HG03575 (cell line): ENCODE data around the gene SLC5A2.
A peak's percentile ranks its signal among the peaks of the same experiment; 100 is the strongest.

ENCODE experiments used
- ATAC-seq: cut with Tn5 transposase; IDR thresholded peaks from one replicate; pipeline ENCODE4 v1.9.1; 2021; ENCODE audit not compliant: unreplicated experiment, insufficient number of reproducible peaks, low FRiP score; ENCODE audit errors: extremely low read depth

The SLC5A2 gene

DNA sequence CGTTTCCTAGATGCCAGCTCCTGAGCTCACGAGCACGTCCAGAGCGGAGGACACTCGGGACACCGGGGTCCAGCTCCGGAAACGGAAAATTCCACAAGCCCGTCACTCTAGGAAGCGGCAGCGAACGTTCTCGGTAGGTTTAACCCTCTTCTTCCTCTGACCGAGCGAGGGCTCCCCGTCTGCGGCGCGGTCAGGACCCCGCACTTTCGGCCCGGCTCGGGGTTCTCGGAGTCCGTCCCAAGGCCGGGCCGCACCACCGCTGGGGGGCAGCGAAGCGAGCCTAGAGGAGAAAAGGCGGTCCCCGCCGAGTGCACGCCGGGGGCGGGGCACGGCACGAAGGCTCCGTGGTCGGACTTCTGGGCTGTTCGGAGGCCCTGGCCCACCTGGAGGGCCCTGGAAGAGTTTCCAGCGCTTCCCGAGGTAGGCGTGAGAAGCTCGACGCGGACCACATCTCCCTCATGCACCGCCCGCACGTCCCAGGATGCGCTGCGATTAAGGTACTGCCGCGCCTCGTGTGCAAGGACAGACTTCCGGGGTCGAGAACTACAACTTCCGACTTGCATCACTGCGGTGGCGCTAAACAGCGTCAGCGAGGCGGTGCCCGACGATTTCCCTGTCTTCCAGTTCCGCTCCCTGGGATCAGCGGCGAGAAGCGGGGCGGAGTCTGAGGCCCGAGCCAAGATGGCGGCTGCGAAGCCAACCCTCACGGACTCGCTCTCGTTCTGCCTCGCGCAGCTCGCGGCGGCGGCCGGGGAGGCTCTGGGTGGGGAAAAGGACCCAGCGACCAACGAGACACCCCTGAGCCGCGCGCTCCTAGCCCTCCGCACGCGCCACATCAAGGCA, 23.9 kb upstream of the SLC5A2 start, which contains the start of gene ARMC5:
Gene ARMC5 (plus strand): TSS at position 658 of the 843 bp plus-strand sequence. CDS start 24 bp downstream, at position 682.
- peak; percentile 45 for ATAC-seq

DNA sequence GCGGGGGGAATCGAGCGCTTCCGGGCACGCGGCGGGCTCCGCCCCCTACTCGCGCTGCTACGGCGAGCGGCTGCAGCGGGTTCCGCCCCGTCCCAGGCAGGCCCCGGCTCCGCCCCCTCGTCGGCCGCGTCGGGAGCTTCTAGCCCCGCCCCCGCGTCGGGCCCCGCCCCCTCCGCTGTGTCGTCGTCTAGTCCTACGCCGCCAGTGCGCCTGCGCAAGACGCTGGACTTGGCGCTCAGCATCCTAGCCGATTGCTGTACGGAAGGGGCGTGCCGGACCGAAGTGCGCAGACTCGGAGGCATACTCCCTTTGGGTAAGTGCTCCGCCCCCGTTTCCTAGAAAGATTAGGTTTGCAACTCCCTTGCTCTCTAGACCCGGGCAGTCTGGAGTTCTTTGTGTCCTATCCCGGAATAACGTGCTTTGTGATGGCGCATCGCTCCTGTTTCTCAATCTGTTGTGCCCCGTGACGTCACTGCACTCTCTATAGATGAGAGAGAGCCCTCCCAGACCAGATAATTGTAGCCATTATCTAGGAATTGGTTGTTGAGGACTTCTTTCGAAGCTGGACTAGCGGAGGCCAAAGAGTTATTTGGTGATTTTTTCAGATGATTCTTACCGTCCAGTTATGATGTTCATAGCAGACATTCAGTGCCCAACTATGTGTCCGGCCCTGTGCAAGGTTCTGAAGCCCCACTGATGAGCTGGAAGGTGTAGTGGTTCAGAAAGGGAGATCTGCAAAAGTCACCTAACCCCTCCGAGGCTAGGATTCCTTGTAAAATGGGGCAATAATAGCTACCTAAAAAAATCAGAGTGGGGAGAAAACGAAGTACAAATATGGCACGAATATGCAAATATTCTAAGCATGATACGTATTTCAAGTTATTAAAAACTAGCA, 23.0 kb upstream of the SLC5A2 start:
- peak; percentile 32 for ATAC-seq

DNA sequence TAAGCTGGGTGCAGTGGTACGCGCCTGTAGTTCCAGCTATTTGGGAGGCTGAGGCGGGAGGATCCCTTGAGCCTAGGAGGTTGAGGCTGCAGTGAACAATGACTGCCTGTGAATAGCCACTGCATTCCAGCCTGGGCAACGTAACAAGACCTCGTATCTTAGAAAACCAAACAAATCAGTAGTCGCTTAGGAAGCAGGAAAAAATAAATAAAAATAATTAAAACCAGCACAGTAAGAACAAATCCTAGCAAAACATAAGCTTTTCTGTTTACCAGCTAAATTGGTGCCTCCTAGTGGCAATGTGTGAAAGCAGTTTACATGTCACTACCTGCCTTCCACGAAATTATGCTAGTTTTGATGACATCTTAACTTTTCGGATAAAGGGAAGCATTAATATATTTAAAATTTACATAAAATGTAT, 22.3 kb upstream of the SLC5A2 start:
- ATAC-seq: no peak

DNA sequence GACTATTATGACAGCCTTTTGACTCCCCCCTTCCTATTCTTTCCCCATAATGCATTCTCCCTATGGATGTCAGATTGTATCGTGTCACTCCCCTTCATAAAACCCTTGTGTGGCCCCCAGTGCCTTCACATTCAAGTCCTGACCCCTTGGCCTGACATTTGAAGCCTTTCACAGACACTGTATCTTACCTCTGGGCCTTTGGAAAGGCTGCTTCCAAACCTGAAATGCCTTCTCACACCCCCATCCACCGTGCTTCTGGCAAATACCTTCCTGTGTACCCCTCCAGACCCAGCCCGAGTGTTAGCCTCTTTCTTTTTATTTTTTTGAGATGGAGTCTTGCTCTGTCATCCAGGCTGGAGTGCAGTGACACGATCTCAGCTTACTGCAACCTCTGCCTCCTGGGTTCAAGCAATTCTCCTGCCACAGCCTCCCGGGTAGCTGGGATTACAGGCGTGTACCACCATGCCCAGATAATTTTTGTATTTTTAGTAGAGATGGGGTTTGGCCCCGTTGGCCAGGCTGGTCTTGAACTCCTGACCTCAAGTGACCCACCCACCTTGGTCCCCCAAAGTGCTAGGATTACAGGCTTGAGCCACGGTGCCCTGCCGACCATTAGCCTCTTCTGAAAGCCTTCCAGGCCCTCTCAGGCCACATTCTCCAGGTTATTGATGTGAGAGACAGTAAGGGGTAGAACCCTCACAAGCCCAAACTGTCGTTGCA, 21.6 kb upstream of the SLC5A2 start:
- ATAC-seq: no peak

DNA sequence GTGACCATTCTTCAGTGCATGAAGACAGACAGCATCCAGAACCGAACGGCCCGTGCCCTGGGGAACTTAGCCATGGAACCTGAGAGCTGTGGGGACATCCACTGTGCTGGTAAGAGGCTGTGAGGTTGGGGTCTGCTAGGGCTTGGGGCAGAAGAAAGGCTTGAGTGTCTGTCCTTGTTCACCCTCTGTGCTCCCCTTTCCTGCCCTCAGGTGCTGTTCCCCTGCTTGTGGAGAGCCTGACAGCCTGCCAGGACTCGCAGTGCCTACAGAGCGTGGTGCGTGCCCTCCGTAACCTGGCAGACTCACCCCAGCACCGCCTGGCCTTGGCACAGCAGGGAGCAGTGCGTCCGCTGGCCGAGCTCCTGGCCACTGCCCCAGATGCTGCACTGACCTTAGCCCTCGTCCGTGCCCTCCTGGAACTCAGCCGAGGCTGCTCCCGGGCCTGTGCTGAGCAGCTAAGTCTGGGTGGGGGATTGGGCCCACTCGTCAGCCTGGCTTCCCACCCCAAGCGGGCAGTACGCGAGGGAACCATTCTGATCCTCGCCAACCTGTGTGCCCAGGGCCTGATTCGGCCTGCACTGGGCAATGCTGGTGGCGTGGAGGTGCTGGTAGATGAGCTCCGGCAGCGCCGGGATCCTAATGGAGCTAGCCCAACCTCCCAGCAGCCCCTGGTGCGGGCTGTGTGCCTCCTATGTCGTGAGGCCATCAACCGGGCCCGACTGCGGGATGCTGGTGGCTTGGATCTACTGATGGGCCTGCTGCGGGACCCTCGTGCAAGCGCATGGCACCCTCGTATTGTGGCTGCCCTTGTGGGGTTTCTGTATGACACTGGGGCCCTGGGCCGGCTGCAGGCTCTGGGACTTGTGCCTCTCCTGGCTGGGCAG, 20.8 kb upstream of the SLC5A2 start:
- ATAC-seq: no peak

DNA sequence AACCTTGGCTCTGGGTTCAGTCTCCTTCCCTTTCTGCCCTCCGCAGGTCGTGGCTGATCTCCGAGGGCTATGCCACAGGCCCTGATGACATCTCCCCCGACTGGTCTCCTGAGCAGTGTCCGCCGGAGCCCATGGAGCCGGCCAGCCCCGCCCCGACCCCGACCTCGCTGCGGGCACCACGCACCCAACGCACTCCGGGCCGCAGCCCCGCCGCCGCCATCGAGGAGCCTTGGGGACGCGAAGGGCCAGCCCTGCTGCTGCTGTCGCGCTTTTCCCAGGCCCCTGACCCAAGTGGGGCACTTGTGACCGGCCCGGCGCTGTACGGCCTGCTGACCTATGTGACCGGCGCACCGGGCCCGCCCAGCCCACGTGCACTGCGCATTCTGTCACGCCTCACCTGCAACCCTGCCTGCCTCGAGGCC, 18.6 kb upstream of the SLC5A2 start:
- ATAC-seq: no peak

DNA sequence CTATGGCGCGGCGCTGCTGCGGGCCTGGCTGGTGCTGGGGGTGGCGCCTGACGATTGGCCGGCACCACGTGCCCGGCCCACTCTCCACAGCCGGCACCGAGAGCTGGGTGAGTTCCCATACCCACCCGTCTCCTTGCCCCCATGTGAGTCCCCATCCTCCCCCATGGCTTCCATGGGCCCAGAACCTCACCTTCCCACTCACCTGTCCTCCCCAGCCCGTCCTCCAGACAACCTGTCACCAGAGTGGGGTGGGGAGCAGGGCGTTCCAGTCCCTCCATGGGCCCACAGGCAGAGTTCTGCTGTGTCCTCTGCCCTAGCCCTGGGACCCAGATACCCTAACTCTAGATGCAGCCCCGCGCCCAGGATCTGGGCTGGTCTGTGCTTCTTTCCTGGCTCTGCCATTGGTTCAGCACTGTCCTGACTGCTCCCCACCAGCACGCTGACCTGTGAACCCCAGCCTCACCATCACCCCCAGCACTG, 18.1 kb upstream of the SLC5A2 start:
- ATAC-seq: no peak

DNA sequence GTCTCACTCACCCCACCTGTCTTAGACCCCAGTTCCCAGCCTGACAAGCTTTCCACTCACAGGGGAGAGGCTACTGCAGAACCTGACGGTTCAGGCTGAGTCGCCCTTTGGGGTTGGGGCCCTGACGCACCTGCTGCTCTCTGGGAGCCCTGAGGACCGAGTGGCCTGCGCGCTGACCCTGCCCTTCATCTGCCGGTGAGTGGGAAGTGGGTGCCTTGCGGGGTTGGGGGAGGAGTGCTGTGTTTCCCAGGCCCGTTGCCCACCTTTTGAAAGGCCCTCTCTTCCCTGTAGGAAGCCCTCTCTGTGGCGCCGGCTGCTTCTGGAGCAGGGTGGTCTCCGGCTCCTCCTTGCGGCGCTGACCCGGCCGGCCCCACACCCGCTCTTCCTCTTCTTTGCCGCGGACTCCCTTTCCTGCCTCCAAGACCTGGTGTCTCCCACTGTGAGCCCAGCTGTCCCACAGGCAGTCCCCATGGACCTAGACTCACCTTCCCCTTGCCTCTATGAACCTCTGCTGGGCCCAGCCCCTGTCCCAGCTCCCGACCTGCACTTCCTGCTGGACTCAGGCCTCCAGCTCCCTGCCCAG, 17.0 kb upstream of the SLC5A2 start:
- ATAC-seq: no peak

DNA sequence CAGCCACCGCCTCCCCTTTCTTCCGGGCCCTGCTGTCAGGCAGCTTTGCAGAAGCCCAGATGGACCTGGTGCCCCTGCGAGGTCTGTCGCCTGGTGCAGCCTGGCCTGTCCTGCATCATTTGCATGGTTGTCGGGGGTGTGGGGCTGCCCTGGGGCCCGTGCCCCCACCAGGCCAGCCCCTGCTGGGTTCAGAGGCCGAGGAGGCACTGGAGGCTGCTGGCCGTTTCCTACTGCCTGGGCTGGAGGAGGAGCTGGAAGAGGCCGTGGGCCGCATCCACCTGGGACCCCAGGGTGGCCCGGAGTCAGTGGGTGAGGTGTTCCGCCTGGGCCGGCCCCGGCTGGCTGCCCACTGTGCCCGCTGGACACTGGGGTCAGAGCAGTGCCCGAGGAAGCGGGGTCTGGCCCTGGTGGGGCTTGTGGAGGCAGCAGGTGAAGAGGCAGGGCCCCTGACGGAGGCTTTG, 16.5 kb upstream of the SLC5A2 start:
- no peak for ATAC-seq

DNA sequence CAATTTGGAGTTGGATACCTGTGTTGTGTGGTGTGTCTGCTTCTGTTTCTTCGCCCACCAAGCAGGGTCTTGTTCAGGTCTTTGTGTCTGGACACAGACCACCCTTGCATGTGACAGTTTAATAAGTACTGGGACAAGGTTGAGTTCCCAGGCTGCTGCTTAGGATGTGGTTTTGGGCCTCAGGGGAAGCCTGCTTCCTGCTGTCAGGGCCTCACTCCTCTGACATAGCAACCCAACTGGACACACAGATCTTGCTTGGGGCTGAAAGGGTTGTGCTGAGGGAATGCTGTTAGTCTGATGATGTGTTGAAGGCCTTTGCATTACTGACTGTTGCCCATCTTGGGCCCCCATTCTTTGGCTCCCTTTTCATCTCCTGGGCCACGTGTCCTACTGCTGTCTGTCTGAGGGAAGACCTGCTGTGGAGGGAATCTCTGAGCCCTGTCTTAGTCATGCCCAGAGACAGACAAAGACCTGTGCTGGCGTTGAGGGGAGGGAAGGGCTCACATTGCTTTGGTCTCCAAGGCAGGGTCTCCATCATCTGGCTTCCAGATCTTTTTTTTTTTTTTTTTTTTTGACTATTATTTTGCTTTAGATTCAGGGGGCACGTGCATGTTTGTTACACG, 15.7 kb upstream of the SLC5A2 start:
- ATAC-seq: no peak

DNA sequence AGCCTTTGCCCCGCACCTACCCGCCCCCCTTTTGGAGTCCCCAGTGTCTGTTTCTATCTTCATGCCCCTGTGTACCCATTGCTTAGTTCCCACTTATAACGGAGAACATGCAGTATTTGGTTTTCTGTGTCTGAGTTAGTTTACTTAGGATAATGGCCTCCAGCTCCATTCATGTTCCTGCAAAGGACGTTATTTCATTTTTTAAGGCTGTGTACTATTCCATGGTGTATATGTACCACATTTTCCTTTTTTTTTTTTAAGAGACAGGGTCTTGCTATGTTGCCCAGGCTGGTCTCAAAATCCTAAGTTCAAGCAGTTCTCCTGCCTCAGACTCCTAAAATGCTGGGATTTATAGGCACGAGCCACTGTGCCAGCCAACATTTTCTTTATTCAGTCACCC, 15.1 kb upstream of the SLC5A2 start:
- no peak for ATAC-seq

DNA sequence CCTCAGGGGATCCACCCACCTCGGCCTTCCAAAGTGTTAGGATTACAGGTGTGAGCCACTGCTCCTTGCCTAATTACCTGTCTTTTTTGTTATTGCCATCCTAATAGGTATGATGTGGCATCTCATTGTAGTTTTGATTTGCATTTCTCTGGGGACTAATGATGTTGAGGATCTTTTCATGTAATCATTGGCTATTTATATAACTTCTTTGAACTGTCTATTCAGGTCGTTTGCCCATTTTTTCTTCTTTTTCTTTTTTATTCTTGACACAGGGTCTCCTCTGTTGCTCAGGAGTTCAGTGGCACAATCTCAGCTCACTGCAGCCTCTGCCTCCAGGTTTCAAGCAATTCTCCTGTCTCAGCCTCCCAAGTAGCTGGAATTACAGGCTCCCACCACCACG, 12.3 kb upstream of the SLC5A2 start:
- no peak for ATAC-seq

DNA sequence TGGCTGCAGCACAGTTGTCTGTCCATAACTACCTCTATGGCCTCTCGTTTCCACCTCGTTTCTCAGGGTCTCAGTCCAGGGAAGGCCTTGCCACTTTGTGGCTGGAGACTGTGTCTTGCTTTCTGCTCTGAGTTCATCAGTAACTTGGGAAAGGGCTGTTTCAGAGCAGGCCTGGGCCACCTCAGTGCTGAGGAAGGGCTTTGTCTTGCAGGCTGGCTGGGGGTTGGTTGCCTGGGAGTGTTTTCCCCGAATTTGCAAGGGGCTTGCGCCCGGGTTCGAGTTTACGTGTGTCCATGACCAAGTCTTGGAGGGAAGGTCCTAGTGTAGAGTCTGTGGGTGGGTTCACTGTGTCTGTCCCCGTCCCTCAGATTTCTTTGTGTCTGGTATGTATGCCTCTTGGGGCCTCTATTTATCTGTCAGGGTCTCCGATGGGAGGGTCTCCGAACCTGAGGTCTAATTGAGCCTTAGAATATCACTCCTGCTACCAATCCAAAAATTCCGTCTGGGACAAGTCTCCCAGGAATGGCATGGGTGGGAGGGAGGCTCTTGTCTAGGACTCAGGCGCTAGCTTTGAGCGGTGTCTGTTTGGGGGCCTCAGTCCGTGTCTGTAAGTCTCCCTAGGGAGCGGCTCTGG, 11.6 kb upstream of the SLC5A2 start:
- no peak for ATAC-seq

DNA sequence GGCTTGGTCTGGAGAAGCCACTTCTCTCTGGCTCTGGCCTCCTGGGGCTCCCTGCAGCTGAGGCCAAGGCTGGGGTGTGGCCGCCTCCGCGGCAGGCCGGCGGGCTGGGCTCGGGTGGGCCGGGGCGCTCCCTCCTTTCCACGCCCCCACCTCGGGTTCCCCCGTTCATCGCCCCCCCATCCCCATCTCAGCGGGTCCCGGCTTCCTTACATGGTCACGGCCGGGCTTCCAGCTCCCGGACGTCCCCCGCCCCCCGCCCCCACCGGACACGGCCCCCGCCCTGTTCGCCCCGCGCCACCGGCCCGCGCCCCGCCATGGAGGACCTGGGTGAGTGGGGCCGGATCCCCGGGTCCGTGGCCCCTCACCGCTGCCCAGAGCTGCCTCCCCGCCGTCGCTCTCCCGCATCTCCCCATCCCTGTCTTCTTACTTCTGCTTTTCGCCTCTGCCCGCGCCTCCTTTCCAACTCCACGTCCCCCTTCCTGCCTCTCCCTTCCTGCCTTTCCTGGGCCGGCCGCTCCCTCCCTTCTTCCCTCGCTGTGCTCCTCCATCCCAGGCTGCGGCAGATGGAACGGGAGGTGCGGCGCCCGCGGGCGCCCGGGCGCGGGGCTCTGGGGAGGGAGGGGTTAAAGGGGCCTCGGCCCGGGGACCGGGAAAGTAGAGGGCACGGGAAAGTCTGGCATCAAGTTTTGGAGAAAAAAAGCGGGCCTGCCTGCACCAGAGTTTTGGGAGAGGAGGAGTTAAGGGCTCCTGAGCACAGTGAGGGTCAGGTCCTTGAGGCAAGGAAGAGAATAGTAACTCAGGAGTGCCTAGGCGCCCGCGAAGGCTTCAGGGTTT, 10.8 kb upstream of the SLC5A2 start, which contains the start of gene TGFB1I1:
Gene TGFB1I1 (plus strand): TSS at position 278 of the 834 bp plus-strand sequence. CDS start 37 bp downstream, at position 315.
- no peak for ATAC-seq

DNA sequence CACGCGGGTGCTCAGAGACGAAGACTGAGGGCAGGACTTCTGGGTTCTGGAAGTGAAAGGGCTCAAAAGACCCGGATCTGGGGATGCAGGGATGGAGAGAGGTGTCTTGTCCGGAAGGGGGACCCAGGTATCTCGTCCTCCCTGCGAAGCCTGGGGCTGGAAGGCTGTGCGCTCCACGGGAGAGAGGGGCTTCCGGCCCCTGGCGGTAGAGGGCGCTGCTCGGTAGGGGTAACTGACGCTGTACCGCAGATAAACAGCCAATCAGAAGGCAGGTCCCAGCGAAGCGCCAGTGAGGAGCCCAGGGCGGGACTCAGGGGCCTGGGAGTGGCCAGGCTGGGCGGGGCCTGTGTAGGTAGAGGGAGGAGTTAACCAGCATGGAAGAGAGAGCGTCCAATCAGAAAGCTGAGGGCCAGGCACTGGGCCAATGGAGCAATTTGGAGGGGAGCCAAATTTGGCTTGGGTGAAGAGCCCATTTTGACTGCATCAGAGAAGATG, 10.2 kb upstream of the SLC5A2 start:
- ATAC-seq: no peak
